T47D (cell line): ENCODE measurements around the gene ZNF428.
"Not testable (repeated sequence)": the region's sequence is repeated elsewhere in the genome, so short reads cannot be mapped to it uniquely, and the experiment has no call there.

Experiments
- DNase-seq, 2 experiments: peaks; one replicate each; pipeline versions ENCODE4 v3.0.0 to v3.0.0-alpha.2; 2011 to 2012; ENCODE audit warnings: low read depth in 1 of 2, low spot score in 1 of 2
- JUND ChIP-seq: IDR thresholded peaks from 2 replicates; pipeline ENCODE4 v1.6.1; 2012; ENCODE audit warnings: low read depth
- in situ Hi-C: cut with HindIII; loops from 2 replicates; pipeline ENCODE4 v1.10.0; 2016; ENCODE audit warnings: low sequenced_read_pairs, low pct_unique_long_range_greater_than_20kb

ZNF428 gene

DNA sequence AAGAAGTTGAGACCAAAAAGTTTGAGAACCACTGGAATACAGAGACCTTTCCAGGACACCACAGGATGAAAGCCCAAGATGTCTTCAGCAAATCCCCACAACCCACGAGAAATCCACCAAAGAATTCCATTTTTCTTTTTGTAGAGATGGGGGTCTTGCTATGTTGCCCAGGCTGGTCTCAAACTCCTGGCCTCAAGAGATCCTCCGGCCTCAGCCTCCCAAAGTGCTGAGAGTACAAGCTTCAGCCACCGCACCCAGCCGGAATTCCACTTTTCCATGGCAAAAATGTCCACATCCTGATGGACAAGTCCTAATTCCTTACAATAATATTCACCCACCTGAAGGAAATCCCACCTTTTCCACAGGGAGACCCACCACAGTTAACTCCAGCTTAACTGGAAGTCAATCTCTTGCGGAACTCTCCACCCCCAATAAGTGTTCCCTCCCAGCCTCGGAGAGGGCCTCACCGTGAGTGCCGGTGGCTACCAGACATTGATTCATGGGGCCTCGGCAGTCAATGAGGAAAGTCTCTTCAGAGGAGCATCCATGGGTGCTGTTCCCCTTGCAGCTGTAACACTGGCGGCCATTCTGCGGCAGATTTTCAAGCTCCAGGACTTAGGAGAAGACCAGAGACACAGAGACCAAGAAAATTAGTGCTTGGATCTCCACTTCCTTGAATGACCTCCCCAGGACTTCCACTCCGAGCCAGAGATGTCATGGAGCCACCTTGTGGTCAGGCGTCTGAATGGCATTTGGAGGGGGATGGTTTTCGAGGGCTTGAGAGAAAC lies 32.5 kb upstream of the ZNF428 start:
- in situ Hi-C loops, result no loop called here
- TF ChIP-seq JUND, result no peak
- DNase-seq, result peak; percentile 43 to 84

DNA sequence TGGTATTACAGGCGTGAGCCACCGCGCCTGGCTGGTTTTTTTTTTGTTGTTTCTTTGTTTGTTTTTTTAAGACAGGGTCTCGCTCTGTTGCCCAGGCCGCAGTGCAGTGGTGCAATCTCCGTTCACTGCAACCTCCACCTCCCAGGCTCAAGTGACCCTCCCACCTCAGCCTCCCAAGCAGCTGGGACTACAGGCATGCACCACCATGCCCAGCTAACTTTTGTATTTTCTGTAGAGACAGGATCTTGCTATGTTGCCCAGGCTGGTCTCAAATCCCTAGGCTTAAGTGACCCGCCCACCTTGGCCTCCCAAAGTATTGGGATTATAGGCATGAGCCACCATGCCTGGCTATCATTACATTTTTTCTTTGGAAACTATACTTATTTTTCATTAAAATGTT lies 30.8 kb upstream of the ZNF428 start:
- DNase-seq, in situ Hi-C loops: not testable (repeated sequence)

DNA sequence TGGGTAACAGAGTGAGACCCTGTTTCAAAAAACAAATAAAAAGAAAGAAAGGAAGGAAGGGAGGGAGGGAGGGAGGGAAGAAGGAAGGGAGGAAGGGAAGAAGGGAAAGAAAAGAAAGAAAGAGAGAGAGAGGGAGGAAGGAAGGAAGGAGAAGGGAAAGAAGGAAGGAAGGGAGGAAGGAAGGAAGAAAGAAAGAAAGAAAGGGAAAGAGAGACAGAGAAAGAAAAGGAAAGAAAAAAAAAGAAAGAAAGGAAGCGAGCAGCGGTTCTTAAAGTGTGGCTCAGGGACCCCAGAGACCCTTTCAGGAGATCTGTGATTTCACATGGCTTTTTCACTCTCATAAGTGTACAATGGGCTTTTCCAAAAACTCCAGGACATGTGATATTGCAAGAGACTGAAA lies 30.1 kb upstream of the ZNF428 start:
- in situ Hi-C loops, result no loop called here
- TF ChIP-seq JUND, result no peak
- DNase-seq, result no peak

DNA sequence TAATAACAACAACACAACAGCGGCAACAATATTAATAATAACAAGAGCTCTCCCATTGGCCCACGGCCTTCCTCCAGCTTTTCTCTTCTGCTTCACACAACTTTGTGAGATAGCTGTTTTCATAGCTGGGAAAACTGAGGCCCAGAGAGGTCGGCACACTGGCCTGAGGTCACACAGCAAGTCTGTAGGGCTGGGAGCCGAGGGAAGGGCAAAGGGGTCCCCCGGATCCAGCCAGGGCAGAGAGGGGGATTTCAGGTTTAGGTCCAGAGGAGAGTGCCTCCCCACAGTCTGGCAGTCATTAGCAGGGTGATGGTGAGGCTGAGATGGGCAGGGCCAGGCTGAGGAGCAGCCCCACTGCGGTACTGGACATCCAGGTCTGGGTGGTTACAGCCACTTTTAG lies 29.2 kb upstream of the ZNF428 start:
- in situ Hi-C loops, result no loop called here
- no peak for DNase-seq
- no peak for TF ChIP-seq JUND

DNA sequence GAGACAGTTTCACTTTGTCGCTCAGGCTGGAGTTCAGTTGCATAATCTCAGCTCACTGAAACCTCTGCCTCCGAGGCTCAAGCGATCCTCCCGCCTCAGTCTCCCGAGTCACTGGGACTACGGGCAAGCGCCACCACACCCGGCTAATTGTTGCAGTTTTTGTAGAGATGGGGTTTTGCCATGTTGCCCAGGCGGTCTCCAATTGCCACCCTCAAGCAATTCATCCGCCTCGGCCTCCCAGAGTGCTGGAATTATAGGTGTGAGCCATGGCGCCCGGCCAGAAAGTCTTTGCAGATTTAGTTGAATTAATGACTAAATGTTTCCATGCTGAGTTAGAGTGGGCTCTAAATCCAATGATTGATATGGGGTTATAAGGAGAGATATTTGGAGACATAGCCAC lies 24.8 kb upstream of the ZNF428 start:
- no peak for DNase-seq
- no peak for TF ChIP-seq JUND
- in situ Hi-C loops, result no loop called here

DNA sequence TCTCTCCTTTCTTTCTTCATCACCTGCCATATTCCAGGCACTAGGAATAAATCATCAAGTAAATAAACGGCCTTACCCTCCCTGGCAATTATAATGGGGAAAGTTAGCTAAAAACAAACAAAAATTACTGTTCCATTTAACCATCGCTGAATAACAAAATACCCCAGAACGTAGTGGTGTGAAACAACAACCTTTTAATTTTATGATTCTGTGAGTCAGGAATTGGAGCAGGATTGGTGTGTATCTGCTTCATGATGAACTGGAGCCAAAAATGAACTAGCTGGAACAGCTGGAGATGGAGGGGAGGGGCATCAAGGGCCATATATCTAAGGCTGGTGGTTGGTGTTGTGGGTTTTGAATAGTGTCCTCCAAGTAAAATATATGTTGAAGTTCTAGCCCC lies 23.9 kb upstream of the ZNF428 start:
- DNase-seq, result no peak
- TF ChIP-seq JUND, result no peak
- in situ Hi-C loops, result no loop called here

DNA sequence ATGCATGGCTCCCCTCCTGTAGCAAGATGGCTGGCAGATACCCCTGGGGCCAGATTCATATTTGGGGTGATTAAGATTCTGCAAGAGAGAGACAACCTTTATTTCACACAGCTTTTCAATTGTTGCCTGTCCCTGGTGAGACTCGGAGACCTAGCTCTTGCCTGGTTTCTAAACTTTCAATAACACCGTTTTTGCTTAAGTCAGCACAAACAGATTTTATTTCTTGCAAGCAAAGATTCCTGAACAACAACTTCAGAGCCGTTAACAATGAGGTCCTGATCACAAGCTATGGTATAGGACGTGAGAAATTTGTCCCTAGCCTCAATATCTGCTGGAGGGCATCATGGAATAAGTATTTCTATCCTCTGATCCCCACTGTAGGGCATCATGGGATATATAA lies 23.1 kb upstream of the ZNF428 start:
- in situ Hi-C loops, result no loop called here
- no peak for TF ChIP-seq JUND
- DNase-seq, result no peak

DNA sequence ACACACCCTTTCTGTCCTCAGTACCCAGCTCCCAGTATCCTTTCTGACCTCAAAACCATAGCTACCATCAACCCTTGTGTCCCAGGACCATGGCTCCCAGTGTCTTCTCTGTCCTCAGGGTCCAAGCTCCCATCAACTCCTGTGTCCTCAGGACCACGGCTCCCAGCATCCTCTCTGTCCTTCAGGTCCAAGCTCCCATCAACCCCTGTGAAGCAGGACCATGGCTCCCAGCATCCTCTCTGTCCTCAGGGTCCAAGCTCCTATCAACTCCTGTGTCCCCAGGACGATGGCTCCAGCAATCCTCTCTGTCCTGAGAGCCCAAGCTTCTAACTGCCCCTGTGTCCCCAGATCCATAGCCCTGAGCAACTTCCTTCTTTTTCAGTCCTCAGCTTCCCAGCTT lies 21.9 kb upstream of the ZNF428 start:
- DNase-seq, result no peak
- TF ChIP-seq JUND, result no peak
- in situ Hi-C loops, result no loop called here

DNA sequence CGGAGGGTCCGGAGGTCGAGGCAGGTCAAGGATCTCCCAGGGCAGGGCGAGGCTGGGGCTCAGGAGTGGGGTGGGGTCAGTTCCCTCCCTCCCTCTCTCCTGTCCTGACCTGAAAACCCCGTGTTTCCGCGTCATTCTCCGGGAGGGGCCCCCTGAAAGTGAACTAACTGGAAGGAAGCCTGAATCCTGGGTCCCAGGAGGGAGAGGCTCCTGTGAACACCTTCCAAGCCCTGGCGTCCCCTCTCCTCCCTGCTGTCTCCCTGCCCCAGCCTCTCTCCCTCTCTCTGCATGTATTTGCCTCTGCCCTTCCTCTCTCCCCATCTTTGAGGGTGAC lies 21.0 kb upstream of the ZNF428 start:
- in situ Hi-C loops, result no loop called here
- TF ChIP-seq JUND, result no peak
- DNase-seq, result no peak

DNA sequence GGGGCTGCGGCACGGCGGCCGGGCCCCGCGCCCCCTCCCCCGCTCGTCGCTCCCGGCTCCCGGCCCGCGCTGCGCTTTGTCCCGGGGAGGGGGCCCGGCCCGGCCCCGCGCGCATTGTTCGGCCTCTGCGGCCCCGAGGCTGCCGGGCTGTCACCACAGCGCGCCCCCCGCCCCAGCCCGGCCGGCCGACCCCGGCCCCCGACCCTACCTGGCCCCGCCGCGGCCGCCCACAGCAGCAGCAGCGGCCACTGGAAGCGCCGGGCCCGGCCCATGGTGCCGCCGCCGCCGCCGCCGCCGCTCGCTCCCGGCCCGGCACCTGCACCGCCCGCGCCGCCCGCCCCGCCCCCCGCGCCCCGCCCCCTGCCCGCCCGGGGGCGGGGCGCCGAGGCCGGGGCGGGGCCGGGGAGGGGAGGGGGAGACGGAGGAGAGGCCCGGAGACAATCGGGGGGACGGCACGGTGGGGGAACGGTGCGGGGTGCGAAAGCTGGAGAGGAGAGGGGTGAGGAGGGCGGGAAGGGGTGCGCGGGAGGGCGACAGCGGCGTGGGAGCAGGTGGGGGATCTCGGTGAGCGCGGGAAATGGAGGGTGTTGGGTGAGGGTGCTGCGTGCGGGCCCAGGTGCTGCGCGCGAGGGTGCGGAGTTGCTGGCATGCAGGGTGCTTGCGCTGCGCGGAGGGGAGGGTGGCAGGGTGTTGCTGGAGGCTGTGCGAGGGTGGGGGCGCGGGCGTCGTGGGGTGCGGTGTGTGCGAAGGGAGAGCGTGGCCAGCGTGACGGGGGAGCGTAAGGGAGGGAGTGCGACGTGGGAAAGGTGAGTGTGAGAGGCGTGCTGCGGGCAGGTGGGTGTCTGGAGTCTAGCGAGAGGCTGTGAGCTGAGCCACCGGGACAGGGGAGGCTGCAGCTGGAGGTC lies 20.3 kb upstream of the ZNF428 start, which contains the start of gene CADM4:
CADM4 (minus strand) TSS at position 332 of the 905 bp plus-strand sequence; CDS start at position 272, 60 bp downstream.
- in situ Hi-C loops, result no loop called here
- TF ChIP-seq JUND, result no peak
- peak; percentile 22 to 49 for DNase-seq

DNA sequence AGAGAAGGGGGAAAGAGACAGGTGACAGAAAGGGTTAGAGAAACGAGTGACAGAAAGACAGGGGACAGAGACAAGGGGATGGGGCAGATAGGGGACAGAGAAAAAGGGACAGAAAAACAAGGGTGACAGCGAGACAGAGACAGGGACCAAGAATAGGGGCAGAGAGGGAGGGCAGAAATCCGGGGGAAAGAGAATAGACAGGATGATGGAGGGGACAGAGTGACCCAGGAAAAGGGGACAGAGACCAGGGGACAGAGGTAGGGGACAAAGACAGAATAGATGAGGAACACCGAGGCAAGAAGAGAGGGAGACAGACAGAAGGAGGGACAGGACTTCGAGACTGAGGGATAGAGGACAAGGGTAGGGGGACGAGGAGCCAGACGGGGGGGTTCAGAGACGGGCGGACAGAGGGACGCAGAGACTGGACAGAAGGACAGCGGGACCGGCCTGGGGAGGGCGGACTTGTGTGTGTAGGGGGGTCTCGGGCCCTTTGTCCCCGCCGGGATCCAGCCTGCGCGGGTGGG lies 19.6 kb upstream of the ZNF428 start:
- no peak for DNase-seq
- no peak for TF ChIP-seq JUND
- in situ Hi-C loops, result no loop called here

DNA sequence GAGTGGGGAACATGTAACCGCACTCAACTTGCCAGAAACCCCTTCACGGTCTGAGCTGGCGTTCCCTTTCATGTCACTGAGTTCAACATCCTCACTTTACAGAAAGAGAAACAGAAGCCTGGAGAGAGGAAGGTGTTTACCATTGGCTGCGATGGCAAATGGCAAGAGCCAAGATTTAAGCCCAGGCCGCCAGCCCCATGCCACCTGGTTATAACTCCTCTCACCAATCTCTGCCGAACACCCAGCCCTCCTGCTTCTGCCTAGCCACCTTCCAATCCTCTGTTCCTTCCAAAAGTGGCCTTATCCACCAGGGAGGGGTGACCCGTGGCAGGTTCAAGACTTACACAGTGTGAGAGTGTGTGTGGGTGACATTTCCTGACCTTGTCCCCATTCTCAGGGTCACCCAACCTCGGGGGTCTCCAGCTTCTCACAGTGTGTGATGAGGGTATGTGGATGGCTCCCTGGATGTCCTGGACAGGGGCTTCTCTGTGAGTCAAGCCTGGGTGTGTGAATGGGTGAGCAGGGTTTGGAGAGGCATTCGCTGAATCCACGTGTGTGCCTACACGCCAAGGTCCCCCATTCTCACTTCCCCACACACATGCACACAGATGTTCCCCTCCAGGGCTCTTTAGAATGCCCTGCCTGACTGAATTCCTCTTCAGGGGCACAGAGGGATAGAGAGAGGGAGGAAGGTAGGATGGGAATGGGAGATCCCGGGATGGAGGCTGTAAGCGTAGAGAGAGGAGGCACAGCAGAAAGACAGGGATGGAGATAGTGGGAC lies 19.0 kb upstream of the ZNF428 start:
- no peak for DNase-seq
- TF ChIP-seq JUND, result no peak
- in situ Hi-C loops, result no loop called here
